ENCODE data around the gene DGCR2.
A peak's percentile ranks its signal among the peaks of the same experiment; 100 is the strongest.
"Not testable (repeated sequence)": the region's sequence is repeated elsewhere in the genome, so short reads cannot be mapped to it uniquely, and the experiment has no call there.

The DGCR2 gene, protein sequence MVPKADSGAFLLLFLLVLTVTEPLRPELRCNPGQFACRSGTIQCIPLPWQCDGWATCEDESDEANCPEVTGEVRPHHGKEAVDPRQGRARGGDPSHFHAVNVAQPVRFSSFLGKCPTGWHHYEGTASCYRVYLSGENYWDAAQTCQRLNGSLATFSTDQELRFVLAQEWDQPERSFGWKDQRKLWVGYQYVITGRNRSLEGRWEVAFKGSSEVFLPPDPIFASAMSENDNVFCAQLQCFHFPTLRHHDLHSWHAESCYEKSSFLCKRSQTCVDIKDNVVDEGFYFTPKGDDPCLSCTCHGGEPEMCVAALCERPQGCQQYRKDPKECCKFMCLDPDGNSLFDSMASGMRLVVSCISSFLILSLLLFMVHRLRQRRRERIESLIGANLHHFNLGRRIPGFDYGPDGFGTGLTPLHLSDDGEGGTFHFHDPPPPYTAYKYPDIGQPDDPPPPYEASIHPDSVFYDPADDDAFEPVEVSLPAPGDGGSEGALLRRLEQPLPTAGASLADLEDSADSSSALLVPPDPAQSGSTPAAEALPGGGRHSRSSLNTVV

DNA sequence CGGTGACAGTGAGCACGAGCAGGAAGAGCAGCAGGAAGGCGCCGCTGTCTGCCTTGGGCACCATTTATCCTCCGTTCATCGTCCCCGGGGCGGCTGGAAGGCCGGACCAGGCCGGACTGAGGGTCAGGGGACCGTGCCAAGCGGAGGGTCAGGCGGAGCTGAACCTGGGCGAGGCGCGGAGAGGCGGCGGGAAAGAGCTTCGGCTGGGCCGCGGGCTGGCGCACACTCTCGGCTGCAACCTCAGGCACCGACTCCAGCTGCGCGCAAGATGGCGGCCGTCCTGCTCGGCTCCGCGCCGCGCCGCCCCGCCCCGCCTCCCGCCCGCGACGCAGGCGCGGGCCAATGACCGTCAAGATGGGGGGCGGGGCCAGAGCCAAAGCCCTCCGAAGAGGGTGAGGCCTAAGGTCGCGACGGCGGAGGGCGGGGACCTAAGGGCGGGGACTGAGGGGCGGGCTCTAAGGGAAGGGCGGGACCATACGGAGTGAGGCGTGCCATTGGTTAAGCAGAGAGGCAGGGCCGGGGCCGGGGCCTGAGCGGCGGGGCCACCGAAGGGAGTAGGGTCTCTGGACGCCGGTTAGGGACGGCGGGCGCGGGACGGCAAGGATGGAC lies at the start of gene DGCR2:
TSS of gene DGCR2 (minus strand) at position 270 of the 609 bp plus-strand sequence. CDS start at position 64, 206 bp downstream.
- peak; percentile 94 for DNase-seq

DNA sequence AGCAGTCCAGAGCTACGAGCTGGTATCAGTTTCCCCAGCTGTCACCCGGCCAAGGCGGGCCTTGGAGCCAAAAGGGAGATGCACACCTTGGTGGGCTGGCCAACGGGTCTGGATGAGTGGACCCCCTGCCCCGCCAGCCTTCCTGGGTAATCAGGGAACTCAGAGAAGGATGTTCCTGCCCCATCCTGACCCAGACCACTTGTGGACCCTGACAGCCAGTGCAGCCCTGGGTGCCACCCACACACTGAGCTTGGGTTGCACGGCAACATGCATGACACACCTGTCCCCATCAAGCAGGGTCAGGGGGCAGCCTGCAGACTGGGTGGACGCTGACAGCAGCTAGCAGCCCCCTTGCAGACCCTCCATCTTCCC lies 47.7 kb upstream of the DGCR2 start:
- DNase-seq, result no peak

DNA sequence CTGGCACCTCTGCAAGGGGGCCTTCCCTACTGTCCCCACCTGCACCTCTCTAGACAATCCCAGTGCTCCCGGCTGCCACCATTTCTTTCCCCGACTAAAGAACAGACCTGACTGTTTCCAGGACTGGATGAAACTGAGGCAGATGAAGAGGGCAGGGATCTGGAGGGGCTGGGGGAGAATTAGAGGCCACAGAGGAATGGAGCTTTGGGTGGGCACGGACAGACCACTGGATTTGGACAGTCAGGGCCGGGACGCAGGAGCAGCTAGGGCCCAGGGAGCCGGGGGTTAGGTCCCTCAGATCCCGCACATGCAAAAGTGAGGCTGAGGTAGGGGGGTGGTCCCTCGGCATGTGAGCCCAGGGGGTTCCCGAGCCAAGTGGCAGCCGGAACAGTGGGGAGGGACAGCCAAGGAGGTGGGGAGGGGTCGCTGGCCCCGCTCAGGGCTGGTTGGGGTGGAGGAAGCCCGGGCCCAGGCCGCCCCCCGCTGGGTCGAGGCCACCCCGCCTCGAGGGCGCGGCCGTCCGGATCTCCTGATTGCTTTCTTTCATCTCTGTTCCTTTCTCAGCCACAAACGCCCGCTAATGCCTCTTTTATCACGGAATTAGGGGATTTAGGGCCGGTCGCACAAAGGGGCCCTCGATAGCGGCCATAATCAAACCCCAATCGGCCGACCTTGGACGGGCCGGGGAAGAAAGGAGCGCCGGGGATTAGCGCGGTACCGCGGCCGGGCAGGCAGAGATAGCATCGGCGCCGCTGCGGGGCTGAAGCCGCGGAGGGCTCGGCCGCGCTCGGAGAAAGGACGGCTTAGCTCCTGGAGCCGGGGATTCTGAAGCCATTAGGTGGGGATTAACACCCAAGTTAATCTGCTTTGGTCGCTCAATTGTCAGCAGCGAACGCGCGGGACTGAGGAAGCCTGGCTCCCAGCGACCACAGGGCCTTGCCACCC lies 47.1 kb upstream of the DGCR2 start:
- DNase-seq, result no peak

DNA sequence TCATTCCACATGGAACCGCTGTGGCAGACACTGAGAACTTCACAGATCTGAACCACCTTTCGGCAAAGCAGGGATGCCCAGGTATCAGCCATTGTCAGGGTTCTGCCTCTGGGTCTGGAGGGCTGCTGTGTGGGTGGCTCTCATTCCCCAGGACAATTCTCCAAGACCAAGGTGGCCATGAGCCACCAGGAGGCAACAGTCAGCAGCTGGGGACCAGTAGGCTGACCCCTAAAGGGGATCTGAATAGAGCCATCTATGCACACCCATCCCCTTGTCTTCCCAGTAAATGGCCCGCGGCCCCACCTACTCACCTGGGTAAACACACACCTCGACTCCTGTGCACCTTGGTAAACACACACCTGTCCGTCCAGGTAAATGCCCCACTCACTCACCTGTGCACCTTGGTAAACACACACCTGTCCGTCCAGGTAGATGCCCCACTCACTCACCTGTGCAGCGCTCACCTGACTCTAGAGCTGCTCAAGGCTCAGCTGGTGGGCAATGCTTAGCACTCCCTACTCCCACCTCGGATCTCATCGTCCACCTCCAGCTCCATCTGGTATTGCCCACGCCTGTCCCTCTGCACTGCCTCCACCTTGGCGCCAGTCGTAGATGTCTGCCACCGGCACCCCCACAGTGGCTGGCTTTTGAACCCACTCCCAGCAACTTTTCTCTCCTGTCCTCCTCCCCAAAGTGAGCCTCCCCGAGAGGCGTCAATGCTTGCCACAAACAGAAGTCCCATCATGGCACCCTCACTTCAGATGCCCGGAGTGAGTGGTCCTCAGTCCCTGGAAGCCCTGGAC lies 46.1 kb upstream of the DGCR2 start:
- no peak for DNase-seq

DNA sequence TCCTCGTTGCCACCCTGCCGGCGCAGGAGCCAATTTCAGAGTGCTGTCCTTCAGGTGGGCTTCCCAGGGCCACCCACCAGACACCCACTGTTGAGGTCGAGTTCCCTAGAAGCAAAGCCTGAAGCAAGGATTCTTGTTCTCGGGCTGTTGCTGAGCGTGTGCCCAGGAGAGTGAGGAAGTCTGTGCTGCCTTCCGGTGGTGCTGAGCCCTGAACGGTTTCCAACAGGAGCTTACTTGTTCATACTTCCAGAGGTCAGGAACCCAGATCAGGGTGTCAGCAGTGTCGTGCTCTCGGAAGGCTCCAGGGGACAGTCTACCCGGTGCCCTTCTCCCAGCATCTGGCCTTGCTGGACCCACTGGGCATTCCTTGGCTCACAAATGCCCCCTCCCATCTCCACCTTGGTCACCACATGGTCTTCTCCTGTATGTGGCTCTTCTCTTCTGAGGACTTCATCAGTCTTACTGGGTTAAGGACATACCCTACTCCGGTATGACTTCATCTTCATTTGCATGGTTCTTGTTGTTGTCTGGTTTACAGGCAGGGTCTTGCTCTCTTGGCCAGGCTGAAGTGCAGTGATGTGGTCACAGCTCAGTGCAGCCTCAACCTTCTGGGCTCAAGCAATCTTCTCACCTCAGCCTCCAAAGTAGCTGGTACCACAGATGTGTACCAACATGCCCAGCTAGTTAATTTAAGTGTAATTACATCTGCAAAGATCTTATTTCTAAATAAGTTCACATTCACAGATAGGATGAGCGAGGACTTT lies 45.1 kb upstream of the DGCR2 start:
- DNase-seq, result no peak

DNA sequence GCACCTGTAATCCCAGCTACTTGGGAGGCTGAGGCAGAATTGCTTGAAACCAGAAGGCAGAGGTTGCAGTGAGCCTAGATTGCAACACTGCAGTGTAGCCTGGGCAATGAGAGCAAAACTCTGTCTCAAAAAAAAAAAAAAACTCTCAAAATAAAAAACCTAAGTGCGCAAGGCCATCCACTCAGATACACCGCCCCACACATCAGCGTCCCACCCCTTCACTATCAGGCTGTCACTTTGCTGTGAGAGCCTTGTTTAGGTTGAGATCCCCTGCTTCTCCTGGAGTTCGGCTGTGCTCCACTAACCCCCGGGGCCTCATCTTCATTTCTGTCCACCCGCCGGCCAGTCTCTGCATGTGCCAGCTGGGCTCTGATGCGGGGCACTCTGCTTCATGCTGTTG lies 44.2 kb upstream of the DGCR2 start:
- no peak for DNase-seq

DNA sequence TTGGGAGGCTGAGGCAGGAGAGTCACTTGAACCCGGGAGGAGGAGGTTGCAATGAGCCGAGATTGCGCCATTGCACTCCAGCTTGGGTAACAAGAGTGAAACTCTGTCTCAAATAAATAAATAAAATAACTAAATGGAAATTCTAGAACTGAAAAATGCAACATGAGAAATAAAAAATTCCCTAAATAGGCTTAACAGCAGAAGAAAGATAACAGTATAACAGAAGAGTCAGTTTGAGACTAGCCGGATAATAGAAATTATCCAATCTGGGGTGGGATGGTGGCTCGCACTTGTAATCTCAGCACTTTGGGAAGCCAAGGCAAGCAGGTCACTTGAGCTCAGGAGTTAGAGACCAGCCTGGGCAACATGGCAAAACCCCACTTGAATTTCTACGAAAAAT lies 42.2 kb upstream of the DGCR2 start:
- DNase-seq, result no peak

DNA sequence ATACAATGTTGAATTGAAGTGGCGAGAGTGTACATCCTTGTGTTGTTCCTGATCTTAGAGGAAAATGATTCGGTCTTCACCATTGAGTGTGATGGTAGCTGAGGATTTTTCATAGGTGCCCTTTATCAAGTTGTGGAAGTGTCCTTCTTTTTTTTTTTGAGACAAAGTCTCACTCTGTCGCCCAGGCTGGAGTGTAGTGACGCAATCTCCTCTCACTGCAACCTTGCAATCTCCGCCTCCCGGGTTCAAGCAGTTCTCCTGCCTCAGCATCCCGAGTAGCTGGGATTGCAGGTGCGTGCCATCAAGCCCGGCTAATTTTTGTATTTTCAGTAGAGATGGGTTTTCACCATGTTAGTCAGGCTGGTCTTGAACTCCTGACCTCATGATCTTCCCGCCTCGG lies 36.4 kb upstream of the DGCR2 start:
- DNase-seq, result not testable (repeated sequence)

DNA sequence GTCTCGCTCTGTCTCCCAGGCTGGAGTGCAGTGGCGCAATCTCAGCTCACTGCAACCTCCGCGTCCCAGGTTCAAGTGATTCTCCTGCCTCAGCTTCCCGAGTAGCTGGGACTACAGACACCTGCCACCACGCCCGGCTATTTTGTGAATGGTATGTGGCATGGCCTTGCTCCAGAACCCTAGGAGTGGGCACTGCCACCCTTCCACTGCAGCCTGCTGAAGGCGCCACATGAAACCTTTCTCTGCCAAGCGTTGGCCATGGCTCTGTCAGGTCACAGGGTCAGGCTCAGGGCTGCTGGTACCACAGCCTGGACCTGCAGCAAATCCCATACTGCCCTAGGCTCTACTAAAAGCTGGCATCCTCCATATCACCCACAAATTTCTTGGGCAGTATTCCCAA lies 33.9 kb upstream of the DGCR2 start:
- not testable (repeated sequence) for DNase-seq

DNA sequence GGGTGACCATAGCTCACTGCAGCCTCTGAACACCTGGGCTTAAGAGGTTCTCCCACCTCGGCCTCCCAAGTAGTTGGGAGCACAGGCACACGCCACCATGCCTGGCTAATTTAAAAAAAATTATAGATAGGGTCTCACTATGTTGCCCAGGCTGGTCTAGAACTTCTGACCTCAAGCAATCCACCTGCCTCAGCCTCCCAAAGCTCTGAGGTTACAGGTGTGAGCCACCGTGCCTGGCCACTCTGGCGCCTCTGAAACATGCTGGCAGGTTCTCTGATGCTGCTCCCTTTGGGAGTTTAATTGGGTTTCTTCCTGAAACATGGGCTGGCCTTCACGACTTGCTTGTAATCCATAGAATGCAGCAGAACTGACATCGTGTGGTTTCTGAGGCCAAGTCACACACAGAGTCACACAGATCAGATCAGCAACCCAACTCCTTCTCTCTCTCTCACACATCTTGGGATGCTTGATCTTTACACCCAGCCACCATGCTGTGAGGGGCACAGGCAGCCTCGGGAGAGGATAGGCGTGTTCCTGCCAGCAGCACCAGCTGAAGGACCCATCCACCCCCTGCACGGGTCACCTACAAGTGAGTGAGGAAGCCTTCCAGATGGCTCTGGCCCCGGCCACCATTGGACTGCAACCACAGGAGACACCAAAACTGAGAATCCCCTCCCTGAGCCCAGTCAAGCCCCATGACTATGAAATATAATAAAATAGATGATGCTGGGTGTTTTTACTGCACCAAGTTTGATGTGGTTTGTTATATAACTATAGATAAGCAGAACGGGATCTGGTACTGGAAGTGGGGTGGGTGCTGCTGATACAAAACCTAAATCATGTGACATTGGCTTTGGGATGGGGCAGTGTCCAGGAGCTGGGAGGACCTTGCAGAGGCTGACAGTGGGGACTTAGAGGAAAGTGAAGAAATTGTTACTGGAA lies 31.0 kb upstream of the DGCR2 start:
- no peak for DNase-seq

DNA sequence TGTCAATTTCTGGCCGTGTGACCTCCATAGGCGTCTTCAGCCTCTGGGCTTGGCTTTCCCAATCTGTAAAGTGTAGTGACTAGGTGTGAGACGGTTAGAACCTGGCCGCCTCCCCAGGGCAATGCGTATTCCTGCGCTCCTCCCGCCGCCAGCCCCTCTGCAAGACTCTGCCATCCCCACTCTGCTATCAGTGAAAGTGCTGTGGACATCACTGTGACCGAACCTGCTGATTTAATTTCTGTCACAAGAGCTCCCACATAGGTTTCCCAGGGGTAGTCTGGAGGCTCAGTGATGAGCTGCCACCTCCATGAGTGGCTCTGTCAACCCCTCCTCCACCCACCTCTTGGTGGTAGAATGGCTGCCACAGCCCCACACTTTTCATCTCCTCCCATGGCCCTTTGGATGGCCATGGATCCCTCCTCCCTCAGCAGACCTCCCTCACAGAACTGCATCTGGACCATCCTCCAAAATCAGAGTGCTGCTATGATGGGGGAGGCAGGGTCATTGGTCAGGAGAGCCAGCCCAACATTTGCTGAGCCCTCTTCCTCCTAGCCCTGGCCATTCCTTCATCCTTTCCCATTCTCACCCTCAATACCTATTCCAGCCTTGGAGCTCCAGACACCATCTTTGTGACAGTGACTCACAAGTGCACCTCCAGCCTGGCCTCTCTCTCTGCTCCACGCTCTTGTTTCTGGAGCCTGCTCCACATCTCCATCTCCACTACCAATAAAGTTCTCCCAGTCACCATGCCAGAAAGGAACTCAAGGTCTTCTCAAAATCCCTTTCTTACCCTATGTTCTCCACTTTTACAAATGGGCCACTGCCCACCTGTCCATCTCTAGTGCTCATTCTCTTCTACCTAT lies 29.3 kb upstream of the DGCR2 start:
- no peak for DNase-seq

DNA sequence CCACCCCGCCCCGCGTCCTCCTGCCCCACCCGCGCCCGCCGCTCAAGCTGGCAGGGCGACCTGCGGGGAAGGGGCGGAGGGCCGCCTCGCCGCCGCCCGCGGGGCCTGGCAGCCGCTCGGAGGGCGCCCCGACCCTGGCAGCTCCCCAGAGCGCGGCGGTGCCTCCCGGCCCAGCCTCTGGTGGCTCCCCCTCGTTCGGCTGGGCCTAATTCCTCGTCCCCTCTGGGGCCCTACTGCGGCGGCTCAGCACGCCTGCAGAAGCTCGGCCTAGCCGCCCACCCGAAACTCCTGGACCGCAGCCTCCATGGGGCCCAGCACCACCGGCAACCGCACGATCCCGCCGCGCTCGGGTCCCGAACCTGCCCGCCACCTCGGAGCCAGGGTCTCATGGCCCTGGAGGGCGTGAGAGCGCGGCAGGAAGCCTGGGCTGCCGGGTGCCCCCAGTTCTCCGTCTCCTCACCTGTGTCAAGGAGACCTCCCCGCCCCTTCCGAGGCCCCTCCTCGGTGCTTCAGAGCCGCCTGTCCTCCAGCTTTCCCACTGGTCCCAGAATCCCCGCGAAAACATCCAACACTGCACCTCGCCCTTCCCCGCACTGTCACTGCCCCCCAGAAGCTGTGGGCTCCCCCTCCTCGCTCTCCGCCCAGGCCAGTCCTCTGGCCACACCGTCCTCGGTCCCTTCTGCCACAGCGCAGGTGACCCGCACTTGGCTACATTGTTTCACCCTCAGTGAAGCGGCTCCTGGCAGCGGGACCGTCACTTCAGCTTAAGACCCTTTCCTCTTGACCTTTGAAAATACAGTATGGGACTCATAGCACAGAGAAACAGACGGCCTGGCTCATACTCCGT lies 28.5 kb upstream of the DGCR2 start:
- no peak for DNase-seq

DNA sequence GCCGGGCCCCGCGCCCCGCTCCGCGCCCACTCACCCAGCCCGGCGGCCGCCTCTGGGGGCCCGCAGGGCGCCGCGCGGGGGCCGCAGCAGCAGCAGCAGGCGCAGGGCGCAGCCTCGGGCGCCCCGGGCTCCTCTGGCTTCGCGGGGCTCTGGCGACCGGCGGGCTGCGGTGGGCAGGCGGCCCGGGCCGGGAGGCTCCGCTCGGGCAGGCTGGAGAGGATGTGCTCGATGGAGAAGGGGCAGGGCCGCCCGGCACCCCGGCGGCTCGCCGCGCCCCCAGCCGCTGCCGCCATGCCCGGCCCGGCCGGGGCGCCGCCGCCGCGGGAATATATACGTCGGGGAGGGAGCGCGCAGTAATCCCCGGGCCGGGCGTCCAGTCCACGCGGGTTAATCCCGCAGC lies 27.8 kb upstream of the DGCR2 start, which contains the start of gene GSC2:
TSS of gene GSC2 (minus strand) at position 302 of the 400 bp plus-strand sequence. CDS start at position 293, 9 bp downstream.
- no peak for DNase-seq

DNA sequence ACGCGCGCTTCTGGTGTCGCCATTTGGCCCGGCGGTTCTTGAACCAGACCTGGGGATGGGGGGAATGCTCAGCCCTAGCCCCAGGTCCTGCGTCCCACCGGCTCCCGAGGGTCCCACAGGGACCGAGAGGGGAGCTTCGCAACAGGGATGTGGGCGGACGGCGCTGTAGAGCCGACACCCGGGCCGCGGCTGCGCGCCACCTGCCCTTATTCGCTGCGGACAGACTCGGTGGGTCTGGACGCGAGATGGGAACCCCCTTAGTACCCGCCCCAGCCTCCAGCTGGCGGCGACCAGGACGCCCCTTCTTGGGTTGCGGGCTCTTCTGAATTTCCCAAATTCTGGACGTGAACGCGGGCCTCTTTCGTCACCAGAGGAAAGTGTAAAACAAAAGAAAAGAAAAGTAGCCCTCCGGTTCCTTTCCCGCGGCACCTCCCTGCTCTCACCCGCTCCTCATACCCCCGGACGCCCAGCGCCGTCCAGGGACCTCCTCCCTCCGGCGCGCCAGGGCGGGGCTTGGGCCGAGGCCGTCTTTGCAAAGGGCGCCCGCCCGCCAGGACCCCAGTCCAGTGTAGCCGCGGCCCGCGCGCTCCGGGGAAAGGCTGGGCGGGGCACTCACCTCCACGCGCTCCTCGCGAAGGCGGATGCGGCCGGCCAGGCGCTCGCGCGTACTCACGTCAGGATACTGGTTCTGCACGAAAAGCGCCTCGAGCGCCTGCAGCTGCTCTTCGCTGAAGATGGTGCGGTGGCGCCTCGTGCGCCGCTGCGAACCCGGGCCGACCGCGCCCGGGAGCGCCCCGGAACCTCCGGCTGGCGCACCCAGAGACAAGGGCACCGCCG lies 27.1 kb upstream of the DGCR2 start:
- DNase-seq, result peak; percentile 22

DNA sequence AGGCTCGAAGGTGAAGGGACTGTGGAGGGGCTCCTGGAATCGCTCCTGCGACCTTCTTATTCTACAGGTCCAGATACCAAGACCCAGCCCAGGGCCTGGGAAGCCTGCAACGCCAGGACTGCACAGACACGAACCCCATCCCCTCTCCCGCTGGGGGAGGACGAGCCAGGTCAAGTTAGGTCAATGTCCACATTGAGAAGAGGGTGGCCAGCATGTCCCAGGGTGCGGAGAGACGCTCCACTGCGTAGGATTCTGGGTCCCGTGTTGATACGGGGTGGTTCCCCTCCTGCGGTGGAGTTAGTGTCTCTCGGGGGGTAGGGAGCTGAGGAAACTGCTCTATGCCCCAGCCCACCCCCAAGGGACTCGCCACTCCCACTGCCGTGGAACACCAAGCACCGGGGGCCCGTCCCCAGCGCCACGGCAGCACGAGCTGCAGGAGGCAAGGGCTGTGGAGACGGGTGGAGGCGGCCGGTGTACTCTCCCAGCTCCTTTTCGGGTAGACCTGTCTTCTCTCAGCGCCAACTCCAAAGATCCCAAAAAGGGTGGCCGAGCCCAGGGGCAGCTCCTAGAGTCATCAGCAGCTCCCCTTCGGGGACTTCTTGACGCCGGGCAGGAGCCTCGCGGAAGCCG lies 26.3 kb upstream of the DGCR2 start:
- no peak for DNase-seq

DNA sequence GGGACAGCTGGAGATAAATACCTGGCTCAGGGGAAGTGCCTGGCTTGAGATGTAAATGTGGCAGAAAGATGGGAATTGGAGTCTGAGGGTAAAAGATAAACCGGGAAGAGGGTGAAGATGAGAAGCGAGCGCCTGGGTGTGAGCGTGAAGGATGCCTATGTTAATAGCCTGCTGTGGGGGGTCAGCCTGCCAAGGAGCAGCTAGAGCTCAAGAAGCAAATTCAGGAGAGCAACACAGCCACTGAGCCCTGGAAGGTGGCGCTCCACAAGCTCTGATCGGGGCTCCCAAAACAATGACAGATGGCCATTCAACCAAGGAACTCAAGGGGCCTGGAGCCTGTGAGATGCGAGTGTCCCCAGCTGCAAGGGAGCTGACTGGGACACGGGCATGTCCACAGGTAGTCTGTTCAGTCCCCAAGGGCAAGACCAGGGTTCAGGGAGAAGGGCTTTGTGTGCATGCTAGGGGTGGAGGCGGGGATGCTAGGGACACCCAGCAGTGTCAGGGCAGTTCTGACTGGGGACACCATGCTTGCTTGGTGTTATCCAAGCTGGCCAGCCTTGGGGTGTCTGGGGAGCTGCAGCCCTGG lies 25.1 kb upstream of the DGCR2 start:
- no peak for DNase-seq
